NCI-H1694 (cell line): Measurements from ENCODE around the gene FBXO24.
A peak's percentile ranks its signal among the peaks of the same experiment; 100 is the strongest.
"Not testable (repeated sequence)": the region's sequence is repeated elsewhere in the genome, so short reads cannot be mapped to it uniquely, and the experiment has no call there.

Experiments
- DNase-seq: peaks from one replicate; lab custom pipeline; 2025; lab: John Stamatoyannopoulos, UW

The FBXO24 gene, protein sequence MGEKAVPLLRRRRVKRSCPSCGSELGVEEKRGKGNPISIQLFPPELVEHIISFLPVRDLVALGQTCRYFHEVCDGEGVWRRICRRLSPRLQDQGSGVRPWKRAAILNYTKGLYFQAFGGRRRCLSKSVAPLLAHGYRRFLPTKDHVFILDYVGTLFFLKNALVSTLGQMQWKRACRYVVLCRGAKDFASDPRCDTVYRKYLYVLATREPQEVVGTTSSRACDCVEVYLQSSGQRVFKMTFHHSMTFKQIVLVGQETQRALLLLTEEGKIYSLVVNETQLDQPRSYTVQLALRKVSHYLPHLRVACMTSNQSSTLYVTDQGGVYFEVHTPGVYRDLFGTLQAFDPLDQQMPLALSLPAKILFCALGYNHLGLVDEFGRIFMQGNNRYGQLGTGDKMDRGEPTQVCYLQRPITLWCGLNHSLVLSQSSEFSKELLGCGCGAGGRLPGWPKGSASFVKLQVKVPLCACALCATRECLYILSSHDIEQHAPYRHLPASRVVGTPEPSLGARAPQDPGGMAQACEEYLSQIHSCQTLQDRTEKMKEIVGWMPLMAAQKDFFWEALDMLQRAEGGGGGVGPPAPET

DNA sequence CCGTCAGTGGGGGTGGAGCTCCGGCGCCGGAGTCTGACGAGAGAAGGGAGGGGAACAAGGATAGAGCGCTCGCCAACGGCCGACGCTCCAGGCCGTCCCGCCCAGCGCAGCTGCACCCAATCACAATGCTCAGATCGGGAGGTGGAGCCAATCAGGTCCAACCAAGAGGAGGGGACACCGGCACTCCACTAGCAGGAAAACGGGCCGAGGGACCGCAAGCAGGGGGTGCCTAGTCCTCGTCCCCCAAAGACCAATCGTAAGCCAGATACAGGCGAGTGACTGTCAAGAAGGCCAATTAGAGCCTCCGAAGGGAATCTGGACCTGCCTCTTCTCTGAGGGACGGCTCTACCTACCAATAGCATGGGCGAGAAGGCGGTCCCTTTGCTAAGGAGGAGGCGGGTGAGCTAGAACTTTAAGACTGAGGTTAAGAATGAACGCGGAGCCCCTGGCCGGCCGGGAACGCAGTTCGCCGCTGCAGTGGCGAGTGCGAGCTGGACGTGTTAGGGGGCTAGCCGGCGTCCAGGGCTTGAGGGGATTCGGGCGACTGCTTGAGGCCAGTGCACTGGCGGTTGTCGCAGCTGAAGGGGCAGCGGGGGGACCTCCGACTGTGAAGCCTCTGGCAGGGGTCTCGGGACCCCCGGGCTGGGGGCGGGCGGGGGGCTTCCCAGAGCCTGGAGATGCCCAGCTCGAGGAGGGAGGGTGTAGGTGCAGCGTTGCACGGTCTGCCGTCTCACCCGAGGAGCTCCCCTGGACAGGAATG, at the start of gene FBXO24:
FBXO24 (plus strand) TSS at position 63 of the 760 bp plus-strand sequence; CDS start at position 361, 298 bp downstream.
- DNase-seq, result peak; percentile 99

DNA sequence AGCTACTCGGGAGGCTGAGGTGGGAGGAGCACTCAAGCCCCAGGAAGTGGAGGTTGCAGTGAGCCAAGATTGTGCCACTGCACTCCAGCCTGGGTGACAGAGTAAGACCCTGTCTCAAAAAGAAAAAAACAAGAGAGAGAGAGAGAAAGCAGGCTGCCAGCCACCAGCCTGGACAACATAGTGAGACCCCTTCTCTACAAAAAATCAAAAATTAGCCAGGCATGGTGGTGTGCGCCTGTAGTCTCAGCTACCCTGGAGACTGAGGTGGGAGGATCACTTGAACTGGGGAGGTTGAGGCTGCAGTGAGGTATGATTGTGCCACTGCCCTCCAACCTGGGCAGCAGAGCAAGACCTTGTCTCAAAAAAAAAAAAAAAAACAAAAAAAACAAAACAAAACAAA, 49.4 kb upstream of the FBXO24 start:
- DNase-seq, result not testable (repeated sequence)

DNA sequence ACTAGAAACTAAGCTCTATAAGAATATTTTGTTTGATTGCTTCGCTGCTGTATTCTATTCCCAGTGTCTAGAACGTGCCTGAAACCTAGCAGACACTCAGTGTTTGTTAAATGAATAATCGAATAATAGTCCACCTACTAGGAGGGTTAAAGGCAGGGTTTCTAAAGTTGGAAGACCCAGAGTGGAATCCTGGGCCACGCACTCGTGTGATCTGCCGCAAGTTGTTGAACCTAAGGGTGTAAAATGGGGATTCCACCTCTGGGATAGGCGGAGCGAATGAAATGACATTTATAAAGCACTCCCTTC, 47.8 kb upstream of the FBXO24 start:
- DNase-seq, result no peak

DNA sequence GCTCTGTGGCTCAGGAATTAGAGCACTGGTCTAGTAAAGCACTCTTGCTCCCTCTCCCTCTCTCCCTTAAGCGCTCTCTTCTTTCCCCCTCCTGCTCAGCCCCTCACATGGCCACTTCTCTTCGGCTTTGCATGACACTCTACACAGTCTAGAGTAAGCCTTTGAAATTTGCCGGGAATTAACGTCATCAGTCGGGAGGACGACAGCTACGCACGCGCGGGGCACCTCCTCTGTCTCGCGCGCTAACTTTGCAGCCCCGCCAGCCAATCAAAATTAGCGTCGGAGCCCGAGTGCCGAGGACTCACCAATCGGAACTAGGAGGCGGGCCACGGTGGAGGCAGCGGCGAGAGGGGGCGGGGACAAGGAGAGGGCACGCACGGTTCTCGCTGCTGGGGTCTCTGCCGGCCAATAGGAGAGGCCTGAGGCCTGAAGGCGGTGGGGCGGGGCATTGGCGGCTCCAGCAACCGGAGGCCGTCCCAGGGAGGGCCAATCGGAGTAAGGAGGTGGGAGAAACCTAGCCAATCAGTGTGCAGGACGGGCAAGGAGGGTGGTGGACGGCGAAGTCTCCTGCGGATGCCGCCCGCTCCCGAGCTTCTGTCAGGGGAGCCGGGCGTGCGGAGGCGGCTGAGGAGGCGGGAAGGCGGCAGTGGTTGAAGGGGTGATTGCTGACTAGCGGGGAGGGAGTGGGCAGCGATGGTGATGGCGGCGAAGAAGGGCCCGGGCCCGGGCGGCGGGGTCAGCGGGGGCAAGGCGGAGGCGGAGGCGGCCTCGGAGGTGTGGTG, 47.3 kb upstream of the FBXO24 start, which contains the start of gene AGFG2:
AGFG2 (plus strand) TSS at position 550 of the 782 bp plus-strand sequence; CDS start at position 694, 144 bp downstream.
- peak; percentile 99 for DNase-seq

DNA sequence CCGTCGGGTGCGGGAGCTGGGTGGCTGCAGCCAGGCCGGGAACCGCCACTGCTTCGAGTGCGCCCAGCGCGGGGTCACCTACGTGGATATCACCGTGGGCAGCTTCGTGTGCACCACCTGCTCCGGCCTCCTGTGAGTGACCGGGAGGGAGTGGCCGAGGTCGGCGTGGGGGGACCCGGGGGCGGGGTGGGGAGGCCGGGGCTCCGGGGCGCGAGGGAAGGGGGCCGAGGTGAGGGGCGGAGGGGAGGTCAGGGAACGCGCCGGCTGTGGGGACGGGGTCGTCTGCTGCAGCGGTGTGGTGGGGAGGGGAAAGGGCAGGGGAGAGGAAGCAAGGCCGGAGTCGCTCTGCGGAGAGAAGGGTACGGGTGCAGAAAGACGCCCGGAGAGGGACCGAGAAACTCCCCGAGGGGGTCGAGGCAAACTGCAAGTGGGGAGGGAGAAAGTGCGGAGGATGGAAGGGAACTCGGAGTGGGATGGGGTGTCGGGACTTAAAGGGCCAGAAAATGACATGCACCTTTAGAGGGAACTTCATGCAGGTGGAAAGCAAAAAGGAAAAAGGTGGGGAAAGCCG, 46.6 kb upstream of the FBXO24 start:
- DNase-seq, result no peak

DNA sequence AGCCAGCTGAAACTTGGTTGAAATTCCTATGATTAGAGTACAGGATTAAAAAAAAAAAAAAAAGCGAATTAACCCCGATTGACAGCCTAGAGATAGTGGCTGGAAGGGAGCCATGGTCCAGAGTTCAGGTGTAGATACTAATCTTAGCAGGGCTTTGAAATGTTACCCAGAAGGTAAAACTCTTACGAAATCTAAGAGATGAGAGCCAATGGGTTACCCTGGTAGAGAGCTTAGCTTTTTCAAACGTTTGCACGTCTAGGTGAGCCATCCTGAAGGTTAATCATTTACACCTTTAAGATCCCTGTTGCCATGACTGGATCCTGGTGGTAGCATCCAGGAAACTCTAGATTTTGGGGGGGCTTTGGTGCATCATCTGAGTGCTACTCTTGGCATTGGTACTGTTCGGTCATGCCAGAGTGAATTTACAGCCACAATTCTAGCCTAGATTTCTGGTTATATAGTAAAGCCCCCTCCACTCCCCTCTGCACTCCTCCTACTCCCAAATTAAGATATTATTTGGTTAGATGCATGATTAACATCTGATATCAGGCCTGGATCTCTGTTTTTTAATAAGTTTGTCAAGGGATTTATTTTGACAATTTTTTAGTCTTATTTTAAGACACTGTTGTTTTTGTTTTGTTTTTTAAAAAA, 45.9 kb upstream of the FBXO24 start:
- no peak for DNase-seq

DNA sequence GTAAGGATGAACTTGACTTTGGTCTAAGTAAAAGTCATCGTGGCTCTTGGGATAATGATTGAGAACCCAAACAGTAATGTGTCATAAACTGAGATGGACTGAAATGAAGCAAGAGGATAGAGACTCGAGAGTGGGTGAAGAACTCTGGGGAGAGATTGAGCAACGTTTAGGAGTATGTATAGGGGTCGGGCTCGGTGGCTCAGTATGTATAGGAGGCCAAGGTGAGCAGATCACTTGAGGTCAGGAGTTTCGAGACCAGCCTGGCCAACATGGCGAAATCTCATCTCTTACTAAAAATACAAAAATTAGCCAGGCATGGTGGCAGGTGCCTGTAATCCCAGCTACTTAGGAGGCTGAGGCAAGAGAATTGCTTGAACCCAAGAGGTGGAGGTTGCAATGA, 44.8 kb upstream of the FBXO24 start:
- DNase-seq, result not testable (repeated sequence)

DNA sequence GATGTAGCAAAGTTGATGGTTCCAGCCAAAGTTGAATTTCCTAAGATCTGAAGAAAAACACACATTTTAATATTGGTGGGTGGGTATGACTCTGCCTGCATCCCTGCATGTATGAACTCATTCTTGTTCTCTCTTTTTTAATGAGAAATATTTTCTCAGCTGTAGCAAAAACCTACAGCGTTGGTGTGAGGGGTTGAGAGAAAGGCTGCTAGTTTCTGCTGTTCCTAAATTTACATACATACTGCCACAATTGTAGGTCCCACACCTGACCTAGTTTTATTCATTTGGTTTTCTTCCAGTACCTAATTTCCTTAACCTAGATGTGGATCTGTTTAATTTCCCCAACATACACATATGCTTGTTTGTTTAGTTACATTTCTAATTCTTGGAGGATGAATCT, 42.5 kb upstream of the FBXO24 start:
- no peak for DNase-seq

DNA sequence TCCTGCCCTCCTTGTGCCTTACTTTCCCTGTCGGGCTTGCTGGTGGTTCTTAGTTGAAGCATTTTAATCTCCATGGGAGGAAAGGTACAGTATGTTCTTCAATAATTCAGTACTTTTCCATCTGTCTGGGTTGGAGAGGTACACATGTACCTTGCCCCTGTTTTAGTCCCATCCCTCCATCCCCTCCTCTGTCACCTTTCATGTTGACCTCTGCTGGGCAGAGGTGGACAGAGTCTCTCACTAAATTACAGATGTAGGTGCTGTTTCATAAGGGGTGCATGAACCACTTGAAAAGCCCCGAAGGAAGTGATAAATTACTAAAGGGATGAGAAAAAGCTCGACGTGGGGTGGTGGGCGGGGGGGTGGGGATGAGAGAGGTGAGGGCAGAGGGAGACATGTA, 41.7 kb upstream of the FBXO24 start:
- no peak for DNase-seq

DNA sequence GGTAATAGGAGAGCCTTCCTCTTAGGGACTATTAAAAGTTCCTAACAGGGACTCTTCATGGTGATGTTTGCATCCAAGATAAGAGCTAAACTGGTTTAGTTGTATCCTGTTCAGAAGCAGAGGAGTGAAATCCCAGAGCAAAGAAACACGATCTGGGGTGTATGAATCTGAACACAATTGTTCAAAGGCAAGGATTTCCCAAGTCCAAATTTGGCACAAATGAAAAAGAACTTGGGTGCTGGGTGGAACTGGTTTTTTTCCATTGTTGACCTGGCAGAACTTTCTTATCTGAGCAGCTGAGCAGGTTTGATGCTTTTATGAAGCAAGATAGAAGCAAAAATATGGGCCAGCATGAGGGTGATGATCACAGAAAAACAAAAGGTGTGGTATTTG, 41.2 kb upstream of the FBXO24 start:
- DNase-seq, result no peak

DNA sequence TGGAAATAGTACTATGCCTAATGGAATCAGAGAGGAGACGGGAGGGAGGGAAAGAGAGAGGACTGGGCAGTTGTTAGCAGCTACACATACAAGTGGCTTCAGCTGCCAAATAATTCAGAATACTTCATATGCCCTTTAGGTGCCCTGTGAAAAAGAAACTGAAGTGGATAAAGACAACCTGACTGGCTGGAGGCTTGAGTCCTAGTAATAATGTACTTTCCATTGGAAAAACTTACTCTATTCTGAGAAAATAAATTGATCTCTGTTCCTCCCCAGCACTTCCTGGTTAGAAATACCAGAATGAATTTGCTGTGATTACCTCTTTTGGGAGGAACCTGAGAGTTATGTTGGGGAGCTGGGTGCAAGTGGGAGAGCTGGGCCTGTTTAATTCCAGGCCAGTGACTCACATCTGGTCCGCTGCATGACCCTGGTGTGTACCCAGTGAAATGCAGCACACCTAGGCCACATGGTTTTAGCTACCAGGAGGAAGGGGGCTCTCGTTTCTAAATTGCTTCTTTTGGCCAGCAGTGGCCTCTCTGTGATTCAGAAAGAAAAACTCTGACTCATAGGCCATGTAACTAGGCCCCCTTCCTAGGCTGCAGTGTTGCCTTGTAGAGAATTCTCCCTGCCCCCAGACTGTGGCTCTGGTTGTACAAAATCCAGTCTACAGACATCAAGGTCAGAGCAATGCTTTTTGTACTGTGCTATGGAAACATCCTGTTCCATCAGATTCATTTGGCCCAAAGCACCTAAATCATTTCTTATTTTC, 40.6 kb upstream of the FBXO24 start:
- DNase-seq, result no peak

DNA sequence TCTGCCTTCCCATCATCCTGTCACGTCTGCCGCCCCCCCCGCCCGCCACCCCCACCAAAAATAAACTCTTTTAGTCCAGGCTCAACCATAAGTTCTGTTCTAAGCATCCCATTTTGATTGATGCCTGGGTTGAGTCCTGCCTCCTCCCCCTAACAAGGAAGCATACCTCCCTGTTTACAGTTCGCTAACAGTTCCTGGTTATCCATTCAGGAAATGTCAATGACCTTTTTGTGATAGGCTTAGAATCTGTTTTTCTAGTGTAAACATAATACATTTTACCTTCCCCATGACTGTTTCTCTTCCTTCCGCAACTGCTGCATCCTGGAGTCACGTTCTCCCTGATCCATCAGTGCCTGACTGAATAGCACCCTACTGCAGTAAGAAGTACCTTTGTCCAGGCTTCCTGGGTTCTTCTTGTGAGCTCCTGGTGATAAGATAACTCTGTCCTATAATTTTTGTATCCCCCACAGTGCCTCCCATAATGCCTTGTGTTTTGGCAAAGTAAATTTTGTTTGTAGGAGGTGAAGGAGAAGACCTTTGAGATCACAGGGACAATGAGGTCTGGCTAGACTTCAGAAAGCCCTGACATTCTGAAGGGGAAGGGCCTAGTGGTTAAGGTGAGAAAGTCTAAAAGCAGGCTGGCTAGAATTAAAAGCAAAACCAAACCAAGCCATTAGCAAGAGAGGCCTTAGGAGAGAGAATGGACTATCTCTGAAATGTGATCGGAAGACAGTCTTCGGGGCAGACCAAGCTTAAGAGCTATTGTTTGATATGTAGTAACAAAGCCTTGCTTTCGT, 39.8 kb upstream of the FBXO24 start:
- no peak for DNase-seq

DNA sequence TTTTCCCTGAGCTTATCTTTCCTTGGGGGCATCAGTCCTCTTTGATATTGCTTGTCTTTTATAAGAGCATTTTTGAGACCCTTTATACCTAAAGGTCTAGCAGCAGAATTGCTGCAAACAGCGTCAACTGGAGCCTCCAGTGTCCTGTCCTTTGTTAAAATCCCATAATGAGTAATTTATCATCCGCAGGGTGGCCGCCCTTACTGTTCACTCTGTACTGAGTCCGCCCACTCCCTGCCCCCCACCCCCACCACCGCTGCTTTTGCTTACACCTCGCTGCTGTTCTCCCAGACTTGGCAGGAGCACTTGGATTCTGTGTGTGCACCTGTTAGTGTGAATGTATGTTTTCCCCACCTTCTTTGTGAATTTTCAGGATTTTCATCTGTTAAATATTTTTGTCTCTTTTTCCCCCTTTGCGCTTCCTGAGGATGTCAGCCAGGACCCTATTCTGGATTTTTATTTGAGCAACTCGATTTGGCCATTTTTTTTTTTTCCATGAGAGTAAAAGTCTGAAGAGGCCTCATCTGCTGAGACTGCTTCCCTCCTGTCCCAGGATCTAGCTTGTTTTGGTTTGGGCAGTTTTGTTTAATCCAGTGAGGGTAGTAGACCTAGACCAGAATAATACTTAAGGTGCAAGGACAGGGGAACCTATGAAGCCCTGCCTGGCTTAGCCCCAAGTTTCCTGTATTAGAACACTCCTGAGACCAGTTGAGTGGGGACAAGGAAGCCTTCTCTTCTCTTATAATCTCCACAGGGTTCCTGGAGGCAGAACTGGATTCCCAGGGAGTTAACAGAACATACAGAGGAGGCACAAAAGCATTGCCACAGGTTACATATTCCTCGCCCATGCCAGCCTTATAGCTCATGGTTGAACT, 39.0 kb upstream of the FBXO24 start:
- DNase-seq, result no peak

DNA sequence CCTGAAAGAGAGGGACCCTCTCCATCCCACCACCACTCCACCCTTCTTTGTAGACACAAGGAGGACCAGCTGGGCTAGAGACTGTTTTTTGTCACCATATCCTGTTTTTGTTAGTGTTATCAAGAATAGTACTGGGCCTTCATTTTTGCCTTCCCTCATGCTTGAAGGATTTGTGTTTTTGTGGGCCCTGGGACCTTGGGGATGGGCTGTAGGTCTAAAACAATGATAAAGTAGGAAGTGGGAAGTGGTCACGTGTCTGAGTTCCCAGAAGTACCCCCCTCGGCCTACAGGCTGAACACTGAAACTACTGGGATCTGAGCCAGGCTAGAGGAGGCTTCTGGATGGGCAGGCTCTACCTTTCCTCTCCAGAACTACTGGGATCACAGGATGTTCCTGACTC, 38.3 kb upstream of the FBXO24 start:
- DNase-seq, result no peak

DNA sequence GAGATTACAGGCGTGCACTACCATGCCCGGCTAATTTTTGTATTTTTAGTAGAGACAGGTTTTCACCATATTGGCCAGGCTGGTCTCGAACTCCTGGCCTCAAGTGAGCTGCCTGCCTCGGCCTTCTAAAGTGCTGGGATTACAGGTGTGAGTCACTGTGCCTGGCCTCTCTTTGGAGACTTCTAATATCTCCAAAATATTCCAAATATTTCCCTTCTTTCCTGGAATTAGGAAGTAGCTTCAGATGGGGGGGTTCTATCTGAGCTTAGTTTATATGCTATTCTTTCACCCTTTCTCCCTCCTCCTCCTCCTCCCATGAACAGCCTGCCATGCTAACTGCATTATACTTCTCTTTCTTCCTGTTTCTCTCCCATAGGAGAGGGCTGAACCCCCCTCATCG, 37.7 kb upstream of the FBXO24 start:
- DNase-seq, result not testable (repeated sequence)

DNA sequence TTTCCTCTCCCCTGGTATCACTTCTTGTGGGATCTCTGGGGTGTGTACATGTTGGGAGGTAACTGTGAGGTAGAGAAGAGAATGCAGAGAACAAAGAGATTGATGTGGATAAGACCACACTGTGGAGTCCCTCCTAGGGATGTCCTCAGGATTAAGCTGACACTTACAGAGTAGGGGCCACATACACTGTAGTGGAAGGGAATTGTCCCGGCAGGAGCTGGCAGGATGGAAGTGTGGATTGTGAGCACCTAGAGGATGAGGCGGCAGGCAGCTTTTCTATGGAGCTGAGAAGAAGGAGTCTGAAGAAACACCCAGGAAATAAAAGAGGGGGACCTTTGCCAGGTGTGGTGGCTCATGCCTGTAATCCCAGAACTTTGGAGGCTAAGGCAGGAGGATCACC, 33.6 kb upstream of the FBXO24 start:
- DNase-seq, result no peak

DNA sequence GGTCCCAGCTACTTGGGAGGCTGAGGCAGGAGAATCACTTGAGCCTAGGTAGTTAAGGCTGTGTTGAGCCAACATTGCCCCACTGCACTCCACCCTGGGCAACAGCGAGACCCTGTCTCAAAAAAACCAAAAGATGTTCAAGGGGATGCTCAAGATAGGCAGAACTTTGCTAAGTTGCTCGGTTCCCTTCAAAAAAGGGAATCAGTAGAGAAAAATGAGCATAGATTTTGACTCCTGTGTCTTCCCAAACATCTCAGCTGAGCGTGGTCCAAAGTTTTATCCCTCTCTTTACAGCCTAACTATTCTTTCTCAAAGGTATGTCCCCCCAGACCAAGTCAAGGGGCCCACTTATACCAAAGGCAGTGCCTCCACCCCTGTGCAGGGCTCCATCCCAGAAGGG, 33.1 kb upstream of the FBXO24 start:
- no peak for DNase-seq

DNA sequence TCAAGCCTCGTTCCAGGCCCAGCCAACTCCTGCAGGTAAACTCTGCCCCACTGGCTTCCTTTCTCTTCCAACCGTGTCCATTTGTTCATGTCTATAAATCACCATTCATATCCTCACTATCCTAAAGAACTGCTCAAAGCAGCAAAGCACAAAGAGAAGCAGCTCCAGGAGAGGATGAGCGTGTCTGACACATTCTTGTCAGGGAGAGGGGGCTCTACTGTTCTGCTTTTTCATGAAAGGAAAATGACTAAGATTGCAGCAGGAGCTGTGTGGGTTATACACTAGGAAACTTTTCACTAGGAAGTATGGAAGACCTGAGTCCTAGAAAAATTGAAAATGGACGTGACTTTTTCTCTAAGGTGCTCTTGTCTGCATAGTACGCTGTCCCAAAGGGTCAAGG, 30.4 kb upstream of the FBXO24 start:
- DNase-seq, result no peak

DNA sequence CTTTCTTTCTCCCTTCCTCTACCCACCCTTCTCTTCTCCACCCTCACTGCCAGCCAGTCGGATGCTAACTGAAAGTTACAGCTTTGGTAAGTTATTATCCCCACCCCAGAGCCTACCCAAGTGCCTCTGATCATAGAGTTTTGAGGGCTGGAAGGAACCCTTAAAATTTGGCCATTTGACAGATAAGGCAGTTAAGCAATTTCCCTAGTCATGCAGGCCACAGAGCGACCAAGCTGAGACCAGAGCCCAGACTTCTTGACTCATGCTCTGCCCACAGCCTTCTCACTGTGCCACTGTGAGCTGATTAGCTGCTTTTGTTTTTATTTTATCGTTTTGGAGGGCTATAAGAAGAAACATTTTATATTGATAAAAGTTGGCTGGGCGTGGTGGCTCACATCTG, 29.6 kb upstream of the FBXO24 start:
- no peak for DNase-seq
